Central memory CD4-positive, alpha-beta T cell (primary cell): ENCODE results near the gene TTLL8.

ENCODE experiments used
- DNase-seq: peaks from one replicate; pipeline ENCODE4 v3.0.0; 2022

Gene TTLL8

GRCh38 chr22:50016988-50017700, 41.0 kb downstream of the TTLL8 start:
- peak; percentile 19 for DNase-seq

GRCh38 chr22:50016308-50016987, 41.6 kb downstream of the TTLL8 start:
- no peak for DNase-seq

- DNase-seq, result no peak
Observed at GRCh38 chr22:50015451-50016307, 42.4 kb downstream of the TTLL8 start.

DNA sequence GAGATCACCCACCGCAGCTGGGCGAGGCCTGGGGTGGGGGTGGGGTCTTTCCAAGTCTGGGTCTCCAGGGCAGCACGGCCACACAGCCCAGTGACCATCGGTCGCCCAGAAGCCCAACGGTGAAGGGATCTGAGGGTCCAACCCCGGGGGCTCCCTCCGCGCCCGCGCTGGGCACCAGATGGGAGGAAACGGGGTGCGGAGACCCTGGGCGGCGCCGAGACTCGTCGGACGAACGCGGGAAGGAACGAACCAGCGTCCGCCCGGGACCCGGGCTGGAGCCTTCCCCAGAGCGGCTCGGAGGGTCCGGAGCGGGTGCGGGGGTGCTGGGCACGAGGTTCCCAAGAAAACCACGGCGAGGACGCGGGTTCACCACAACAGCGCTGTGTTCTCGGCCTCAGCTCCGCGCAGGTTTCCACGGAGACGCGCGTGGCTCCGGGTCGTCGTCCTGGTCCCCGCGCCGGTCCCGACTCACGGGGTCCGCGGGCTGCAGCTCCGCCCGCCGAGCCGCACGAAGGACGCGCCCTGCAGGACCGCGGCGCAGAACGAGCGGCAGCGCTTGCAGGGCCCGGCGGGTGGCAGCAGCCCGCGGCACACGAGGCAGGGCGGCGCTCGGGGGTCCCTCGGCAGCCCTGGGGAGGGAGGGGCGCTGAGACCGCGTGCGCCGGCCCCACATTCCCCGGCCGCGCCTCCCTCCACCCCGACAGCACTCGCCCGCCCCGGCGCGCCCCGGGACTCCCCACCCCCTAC, 43.3 kb downstream of the TTLL8 start:
- DNase-seq, result no peak

- no peak for DNase-seq
Observed at GRCh38 chr22:50014053-50014501, 44.0 kb downstream of the TTLL8 start.

- DNase-seq, result no peak
Observed at GRCh38 chr22:50012211-50013181, 45.6 kb downstream of the TTLL8 start, which contains the start of gene IL17REL. Gene IL17REL, minus strand, starts transcription at chr22:50012765. Its CDS starts 119 bp downstream, at chr22:50012646.

- DNase-seq, result no peak
Observed at GRCh38 chr22:50011447-50012210, 46.5 kb downstream of the TTLL8 start.

DNA sequence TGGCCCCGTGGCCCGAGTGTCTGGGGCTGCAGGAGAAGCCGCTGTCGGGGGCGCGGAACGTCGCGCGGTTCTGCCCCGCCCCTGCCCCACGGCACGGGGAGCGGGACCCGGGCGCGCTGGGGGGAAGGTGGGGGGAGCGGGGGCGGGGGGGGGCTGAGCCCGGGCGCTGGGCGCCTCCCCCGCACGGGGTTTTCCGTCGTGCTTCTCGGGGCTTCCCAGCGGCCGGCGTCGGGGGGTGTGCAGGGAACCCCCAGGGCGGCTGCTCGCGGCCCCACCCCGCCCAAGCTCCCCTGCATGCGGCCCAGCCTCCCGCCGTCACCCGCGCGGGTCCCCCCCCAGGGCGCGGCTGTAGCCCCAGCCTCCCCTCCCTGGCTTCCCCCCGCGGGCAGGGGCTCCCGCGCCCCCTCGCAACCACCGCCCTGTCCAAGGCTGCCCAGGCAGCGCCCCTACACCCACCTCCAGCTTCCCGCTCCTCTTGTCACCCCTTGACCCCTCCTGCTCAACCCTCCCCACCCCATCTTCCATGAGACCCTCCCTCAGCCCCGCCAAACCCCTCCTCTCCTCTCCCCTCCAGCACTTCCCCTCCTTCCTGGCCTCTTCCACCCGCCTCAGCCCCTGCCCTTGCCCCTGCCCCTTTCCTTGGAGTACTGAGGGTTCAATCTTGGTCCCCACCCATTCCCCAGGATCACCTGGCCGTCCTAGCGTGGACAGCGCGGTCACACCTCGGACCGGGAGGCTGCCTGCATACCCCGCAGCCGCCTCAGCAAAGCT, 47.2 kb downstream of the TTLL8 start:
- DNase-seq, result peak; percentile 58

GRCh38 chr22:50009765-50010675, 48.1 kb downstream of the TTLL8 start:
- no peak for DNase-seq

DNA sequence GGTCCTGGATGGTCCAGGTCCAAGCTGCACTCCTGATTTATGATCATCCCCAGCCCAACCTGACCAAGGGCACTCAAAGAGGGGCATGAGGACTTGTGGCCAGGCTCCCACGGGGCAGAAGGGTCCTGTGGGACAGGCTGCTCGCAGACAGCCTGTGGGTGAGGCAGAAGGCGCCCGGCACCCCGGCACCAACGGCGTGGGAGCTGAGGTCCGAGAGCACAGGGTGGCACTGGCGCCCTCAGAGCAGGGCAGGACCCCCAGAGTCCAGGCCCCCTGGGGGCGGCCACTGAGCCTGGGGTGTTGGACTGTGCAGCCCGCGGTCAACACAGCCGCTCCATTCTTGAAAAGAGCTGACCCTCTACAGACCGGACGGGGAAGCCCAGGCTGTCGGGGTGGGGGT, 48.8 kb downstream of the TTLL8 start:
- no peak for DNase-seq

- DNase-seq, result no peak
Observed at GRCh38 chr22:50008151-50009040, 49.7 kb downstream of the TTLL8 start.

GRCh38 chr22:50007057-50007511, 51.0 kb downstream of the TTLL8 start:
- no peak for DNase-seq

DNA sequence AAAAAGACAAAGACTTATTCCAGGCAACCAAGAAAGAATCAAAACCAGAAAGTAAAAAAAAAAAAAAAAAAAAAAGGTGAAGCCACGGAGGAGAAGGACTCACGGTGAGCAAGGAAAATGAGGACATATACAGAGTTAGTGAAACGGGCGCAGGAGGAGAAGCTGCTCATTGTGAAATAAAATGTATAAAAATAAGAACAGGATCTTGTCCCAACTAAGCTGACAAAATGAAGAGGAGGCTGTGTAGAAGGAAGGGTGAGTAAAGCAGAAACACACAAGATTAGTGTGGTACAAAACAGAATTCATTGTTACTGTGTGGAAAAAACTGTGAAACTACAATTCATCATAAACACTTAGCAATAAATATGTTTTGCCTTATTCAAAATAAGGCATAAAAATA, 53.2 kb downstream of the TTLL8 start:
- no peak for DNase-seq

DNA sequence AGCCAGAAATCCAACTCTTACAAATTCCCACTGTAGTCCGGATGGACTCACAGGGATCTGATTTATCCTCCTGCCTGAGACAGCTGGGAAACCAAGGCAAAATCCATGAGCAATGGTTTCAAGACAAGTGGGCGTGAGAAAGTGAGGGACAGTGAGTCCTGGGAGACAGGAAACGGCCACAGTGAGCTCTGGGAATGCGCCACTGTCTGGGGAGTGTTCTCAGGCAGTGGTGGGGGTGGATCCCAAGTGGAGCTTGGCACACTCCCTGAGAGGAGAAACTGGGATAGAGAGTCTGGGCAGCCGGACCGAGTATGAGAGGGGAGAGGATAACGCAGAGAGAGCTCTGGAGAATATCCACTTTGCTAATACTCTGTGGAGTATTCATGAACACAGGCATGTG, 55.3 kb downstream of the TTLL8 start:
- DNase-seq, result no peak

DNA sequence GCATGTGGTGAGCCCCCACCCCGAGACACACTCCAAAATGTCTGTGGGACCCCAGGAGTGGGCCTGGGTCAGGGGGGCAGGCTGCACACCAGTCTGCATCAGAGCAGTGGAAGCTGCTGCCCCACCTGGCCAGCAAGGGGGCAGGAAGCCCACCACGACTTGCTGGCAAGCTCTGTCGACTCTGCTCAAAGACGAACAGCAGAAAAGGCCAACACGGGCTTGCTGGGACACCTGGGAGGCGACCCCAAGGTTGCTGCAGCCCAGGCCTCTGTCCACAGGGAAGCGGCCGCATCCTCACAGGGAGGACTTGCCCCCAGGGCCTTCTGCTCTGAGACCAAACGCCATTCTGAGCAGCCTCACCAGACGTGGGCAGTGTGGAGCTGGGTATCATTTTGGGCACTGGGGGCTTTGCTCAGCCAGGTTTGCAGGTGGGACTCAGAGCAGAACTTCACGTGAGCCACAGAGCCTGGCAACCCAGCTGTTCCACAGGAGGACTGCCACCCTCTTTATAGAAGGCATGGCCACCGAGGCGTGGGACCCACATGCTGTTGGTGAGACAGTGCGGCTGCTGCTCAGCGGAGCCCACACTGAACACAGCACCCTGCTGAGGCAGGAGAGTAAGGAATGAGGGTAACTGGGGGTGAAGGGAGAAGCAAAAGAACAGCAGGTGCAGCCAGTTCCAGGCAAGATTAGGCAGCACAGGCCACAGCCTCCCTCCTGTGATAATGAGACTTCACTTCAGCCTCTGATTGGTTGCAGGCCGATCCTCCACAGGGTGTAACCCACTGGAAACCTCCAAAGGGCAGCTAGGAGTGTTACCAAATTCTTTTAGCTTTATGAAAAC, 56.5 kb downstream of the TTLL8 start:
- DNase-seq, result no peak

- DNase-seq, result no peak
Observed at GRCh38 chr22:50000587-50001387, 57.3 kb downstream of the TTLL8 start.
